KG1 (cell line): Measurements from ENCODE around the gene MTSS2.
"Not testable (repeated sequence)": the region's sequence is repeated elsewhere in the genome, so short reads cannot be mapped to it uniquely, and the experiment has no call there.

Experiments
- DNase-seq: peaks from one replicate; lab custom pipeline; 2025; lab: John Stamatoyannopoulos, UW

The MTSS2 gene

DNA sequence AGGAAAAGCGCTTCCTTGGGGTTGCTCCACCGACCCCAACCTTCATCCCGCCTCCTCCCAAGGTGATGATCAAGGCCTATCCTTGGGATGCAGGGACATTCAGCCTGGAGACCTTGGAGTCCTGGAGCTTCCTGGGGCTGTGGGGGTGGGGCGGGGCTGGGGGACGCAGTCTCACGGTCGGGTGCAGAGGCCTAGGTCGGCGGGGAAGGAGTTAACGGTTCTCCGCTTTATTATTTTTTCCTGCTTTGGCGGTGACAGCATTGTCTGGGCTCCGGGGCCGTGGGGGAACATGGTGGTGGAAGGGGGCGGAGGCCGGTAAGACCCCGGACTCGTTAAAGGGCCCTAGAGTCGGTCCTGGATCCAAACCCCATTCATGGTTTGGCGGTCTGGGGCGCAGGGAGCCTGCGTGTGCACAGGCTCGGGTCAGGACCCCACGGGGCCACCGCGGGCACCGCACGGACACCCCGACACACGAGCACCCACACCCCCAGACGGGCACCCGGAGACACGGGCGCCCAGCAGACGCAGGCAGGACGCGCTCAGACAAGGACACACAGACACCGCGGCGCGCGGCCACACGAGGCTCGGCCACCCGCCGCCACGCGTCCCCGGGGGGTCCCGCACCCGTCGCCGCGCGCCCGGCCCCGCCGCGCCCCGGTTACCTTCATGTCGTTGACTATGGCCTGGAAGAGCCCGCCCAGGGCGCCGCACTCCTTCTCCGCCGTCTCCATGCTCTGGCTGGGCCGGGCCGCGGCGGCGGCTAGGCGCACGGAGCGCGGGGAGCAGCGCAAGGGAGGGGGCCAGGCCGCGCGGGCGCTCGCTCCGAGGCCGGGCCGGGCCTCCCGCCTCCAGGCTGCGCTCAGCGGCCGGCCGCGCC lies 554 bp downstream of the MTSS2 start:
- DNase-seq = no peak

GRCh38 chr16:70684146-70685060 lies 1.4 kb downstream of the MTSS2 start:
- DNase-seq = no peak

DNA sequence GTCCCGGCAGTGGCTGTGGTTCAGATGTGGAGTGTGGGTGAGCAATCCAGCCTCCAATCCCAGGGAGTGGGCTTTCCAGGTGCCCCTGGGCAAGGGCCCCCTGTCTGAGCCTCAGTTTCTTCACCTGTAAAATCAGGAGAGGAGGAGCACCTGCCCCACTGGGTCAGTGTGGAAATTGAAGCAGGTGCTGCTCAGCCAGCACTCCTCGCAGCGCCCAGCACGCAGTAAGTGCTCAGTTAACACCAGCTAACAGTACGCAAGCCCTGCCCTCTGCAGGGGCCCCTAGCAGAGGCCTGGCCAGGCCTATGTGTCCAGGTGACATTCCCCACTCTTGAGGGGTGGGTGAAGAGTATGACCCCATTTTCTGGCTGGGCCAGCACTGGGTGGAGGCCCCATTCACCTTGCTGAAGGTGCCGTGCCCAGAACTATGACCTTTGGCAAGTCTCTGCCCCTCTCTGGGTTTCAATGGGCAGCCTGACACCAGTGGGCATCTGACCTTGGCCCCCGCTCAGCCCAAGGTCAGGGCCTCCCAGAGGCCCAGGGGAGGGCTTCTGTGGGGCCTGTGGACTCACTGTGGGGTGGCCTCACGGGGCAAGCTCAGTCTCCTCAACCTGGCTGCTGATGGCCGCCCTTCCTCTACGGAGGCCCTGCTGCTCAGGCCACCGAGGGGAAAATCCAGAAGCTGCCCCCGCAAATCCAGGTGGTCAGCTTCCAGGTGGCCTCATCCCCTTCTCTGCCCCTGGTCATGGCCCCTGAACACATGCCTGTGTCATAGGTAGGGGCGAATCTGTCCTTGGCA lies 2.5 kb downstream of the MTSS2 start:
- no peak for DNase-seq

DNA sequence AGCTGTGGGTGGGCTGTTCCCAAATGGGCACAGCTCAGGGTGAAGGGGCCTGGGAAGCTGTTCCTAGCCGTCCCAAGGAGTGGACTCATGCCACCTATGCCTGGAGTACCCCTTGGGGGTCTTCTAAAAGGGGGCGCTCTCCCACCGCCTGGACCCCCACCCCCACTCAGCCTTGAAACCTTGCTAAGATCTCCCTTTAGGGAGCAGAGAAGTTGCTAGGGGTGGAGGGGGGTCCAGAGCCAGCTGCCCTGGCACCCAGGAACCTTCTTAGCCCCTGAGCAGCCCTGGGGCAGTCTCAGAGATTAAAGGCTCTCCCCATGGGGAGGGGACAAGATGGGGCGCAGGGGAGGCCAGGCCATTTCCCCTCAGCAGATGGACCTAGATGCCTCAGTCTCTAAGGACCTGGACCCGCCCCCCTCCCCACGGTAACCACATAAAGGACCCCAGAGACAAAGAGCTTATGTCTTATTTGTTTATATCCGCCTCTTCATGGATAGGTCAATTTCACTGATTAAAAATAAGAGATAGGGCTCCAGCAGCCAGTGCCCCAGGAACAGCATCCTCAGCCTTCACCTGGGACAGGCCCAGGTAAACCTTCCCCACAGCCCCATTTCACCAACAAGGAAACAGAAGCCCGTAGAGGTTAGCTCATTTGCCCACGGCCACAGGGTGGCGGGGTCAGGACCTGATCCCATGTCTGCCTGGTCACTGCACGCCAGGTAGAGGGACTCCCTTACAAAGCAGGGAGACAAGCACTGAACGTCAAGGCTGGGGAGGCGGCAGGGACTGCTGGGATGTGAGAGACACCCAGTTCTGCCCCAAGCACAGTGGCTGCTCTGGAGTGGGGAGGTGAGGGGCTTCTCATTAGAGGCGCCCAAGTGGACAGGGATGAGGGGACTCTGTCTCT lies 3.4 kb downstream of the MTSS2 start:
- no peak for DNase-seq

GRCh38 chr16:70681382-70682238 lies 4.2 kb downstream of the MTSS2 start:
- no peak for DNase-seq

DNA sequence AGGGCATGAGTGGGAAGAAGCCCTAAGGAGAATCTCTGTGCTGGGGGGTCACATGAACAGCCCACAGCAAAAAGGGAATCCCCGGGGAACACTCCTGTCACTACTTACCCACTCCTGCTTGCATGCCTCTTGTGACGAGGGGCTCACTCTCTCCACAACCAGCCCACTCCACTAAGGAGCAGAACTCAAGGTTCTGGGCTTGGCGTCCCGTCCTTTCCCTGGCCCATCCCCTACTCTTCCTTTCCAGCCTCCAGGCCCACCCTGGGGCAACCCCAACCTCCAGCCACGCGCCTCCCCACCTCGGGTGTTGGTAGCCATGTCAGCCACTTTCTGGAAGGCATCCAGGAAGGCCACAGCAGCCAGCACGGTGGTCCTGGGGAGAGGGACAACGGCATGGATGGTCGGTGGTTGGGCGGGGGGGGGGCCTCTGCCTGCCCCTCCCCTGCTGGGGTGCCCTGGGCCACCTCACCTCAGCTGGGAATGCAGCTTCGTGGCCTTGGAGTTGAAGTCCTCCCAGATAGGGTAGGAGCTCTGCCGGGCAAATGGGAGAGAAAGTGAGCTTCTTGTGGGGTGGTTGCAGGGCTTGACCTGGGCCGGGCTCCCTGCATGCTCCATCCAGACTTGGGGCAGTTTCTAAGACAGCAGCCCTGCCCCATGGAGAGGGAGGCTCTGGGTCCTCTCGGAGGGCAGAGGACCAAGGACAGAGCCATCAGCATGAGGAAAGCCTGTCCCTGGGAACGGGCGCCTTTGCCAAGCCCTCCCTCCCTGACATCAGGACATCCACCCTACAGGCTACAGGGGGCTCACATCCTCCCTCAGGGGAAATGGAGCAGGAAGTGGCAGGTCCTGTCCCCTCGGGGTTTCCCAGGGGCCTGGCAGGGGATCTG lies 5.1 kb downstream of the MTSS2 start:
- no peak for DNase-seq

- no peak for DNase-seq
Measured at GRCh38 chr16:70679671-70680494, 6.0 kb downstream of the MTSS2 start.

DNA sequence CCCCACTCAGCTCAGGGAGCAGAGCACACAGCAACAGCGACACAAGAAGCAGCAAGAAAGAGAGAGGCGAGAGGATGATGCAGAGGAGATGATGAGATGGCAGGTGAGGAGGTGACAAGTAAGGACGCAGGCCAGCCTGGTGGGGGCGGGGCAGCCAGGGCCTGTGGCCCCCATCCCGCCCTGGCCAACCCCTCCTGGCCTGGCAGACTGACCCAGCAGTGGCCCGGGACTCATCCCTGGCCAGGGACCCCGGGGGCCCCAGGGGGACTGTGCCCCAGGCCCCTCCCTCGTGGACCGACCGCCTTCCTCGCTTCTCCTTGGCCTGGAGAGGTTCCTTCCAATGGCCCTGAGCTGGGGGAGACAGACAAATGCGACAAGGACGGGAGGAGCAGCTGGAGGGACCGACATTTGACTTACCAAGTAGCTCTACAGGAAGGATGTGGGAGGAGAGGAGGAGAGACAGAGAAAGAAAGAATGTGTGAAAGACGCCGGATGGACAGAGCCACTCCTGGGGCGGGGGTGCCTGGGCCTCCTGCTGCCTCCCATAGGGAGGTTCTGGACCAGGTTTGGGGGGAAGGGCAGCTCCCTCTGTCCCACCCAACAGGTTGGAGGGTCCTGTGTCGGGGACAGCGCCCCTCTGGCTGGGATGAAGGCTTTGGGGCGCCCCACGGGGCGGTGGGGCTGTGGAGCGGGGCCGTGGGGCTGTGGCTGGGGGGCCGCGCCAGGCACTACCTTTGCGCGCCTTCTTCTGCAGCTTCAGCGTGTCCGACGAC lies 6.8 kb downstream of the MTSS2 start:
- no peak for DNase-seq

DNA sequence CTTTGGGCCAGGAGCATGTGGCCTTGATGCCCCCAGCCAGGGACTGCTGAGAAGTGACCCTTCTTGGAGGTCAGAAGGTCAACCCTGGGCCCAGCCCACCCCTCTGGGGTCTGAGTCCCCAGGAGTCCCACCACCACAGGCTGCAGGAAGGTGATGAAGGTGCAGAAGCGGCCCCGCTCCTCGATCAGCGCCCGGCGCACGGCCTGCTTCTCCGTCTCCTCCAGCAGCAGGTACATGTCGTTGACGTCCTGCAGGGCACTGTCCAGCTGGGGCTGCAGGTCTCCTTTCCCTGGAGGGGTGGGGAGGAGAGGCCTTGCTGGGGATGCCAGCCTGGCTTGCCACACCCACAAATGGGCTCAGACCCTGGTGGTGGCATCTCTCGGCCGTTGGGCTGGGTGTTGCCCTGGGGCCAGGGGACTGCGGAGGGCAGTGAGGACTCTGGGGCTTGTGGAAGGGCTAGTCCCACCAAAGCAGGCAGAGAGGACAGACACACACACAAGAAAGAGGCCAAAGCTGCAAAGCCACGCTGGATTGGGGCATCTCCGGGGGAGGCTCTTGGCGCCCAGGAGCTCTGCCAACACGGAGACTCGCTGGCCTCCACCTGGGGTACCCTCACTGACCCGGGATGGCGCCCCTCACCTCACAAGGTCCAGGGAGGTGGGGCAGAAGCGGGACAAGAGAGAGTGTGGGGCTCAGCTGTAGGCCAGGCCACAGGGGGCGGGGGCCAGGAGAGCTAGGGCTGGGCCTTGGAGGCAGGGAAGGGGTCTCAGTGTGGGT lies 7.5 kb downstream of the MTSS2 start:
- no peak for DNase-seq

- no peak for DNase-seq
Measured at GRCh38 chr16:70677499-70678120, 8.2 kb downstream of the MTSS2 start.

- no peak for DNase-seq
Measured at GRCh38 chr16:70676675-70677498, 9.0 kb downstream of the MTSS2 start.

GRCh38 chr16:70675851-70676513 lies 9.9 kb downstream of the MTSS2 start:
- DNase-seq = no peak

DNA sequence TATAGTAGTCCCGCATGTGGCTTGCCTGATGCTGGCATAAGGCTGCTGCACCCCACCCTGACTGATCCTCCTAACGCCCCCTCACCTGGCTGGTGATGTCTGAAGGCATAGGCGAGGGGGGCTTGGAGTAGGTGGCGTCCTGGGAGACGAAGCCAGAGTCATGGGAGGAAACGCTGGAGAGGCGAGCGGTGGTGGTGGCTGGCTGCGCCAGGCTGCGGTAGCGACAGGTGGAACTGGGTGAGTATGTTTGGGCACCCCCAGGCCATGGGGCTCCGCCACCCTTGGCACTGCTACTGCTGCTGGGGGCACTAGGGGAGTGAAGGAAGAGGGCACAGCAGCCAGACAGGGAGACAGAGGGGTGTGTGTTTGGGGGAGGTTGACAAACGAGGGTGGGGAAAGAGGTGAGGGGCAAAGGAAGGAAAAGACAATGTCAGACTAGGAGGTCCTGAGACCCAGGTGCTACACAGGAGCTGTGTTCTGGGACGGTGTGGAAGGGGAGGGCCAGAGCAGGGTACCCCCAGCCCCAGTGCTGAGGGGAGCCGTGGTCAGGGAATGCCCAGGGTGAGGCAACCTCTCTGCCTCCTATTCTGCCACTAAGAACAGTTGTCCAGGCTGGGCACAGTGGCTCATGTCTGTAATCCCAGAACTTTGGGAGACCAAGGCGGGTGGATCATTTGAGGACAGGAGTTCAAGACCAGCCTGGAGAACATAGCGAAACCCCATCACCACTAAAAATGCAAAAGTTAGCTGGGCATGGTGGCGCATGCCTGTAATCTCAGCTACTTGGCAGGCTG lies 11.4 kb downstream of the MTSS2 start:
- DNase-seq = no peak

DNA sequence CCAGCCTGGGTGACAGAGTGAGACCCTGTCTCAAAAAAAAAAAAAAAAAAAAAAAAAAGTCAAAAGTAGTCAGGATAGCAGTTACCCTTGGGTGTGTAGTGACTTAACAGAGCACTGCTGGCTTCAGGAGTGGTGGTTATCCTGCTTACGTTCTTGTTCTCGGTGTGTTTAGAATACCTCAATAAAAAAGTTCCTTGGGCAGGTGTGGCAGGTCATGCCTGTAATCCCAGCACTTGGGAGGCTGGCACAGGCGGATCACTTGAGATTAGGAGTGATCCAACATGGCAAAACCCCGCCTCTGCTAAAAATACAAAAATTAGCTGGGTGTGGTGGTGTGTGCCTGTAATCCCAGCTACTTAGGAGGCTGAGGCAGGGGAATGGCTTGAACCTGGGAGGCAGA lies 14.9 kb downstream of the MTSS2 start:
- not testable (repeated sequence) for DNase-seq
